GM18511 (cell line): ENCODE data around the gene ACKR2.

Experiments used
- ATAC-seq: cut with Tn5 transposase; IDR thresholded peaks from one replicate; pipeline ENCODE4 v1.9.1; 2021; ENCODE audit warnings: mild to moderate bottlenecking, moderate library complexity; ENCODE audit not compliant: unreplicated experiment

ACKR2 gene

GRCh38 chr3:42829083-42829627, 19.9 kb downstream of the ACKR2 start:
- no peak for ATAC-seq

DNA sequence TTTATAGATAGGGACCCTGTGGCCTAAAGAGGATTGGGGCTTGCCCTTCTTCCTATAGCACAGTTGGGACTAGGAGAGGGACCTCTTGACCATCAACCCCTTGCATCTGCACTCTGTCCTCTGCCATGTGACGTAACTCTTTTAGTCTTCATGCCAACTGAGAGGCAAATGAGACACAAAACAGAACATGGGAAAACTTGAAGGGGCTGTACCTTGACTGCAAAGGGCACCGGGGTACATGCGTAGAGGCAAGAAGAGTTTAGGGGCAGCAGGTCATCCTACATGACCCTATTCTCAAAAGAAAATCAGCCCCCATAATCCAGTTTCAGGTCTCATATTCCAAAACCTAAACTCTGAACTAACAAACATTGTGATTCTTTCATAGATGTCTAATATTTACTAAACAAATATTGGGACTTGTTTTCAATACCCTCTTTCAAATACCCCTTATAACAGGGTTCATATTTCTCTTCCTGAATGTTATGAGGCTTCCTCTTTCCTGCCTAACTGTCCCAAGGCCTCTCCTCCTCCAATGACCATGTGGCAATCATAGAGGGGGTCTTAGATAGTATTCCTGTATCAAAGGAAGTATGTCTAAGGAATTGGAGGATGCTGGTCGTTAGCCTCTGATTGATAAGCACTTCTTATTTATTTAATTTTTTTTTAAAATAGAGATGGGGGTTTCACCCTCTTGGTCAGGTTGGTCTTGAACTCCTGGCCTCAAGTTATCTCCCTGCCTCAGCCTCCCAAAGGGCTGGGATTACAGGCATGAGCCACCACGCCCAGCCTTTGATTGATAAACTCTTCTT, 20.6 kb downstream of the ACKR2 start:
- no peak for ATAC-seq

DNA sequence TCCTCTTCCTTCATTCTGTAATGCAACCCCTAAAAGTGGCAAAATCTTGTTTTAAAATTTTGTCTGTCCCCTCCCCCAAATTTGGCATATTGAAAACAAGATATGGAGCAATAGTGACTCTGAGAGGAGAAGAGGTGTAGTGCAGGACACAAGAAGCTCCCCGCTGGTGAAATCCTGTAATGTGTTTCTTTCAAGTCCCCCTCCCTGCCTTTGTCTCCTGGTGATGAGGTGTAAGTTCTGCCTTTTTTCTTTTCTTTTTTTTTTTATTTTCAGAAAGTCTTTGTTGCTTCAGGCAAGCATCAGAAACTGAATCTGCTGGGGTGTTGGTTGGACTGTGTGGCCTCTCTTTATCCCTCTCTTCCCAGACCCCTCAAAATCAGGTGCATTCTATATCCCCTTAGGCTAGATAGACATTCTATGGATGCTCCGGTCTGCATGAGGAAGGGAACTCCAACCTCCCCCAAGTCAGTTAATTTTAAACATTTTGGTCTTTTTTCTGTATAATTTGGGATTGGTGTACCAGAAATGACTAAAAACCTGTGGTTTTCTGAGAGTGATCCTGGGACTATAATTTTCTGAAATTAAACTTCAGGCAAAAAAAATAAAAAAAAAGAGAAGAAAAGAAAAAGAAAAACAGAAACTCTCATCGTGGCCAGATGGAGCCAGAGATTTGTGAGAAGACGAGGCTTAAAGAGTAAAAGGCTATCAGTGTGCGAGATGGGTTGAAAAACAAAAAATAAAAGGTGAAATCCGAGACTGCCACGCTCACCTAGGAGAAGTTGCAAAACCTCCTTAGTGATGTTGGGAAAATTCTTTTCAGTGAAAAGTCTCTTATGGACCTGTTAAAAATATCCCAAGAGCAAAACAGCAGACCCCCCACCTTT, 21.4 kb downstream of the ACKR2 start:
- no peak for ATAC-seq

DNA sequence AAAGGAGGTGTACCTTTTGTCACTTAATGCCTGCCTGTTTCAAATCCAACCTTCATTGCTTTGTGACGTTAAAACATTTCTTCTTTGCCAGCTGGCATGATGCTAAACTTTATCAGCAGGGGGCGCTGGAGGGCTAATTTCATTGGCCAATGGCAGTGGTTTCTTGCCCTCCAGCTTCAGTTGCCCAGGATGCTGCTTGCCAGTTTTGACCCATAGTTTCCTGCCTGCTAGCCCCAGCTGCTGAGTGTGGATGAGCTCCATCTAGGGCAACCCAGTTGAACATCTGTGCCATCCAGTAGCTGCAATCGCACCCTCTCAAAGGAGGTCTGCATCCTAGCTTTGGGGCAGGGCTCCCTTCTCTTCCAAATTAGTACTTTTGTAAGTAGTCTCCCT, 22.1 kb downstream of the ACKR2 start:
- no peak for ATAC-seq

- no peak for ATAC-seq
These were observed 27.2 kb downstream of the ACKR2 start for GRCh38 chr3:42836150-42837123.

DNA sequence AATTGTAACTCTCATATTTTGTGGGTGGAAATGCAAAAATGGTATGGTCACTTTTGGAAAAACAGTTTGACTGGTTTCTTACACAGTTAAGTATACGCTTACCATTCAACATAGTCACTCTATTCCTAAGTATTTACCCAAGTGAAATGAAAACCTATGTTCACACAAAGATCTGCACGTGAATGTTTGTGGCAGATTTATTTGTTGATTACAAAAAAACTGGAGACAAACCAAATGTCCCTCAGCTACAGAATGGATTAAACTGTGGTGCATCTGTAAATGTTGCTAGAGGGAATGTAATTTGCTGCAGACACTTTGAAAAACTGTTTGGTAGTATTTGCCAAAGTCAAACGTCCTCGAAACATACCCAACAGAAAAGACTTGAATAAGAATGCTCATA, 29.3 kb downstream of the ACKR2 start:
- ATAC-seq = no peak

DNA sequence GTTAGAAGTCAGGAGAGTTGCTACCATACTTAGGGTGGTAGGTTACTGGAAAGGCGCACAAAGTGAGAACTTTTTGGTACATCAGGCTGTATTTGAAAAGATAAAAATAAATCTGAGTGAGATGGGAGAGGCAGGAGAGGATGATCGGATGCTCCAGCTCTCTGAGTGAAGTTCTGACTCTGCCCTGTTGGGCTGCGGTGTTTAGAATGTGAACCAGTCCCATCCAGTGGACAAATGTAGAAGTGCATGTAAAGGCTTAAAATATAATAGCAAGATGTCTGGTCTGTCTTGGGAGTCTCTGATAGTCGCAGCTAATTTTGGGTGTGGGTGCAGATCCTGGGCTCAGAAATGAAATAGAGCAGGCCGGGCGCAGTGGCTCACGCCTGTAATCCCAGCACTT, 30.4 kb downstream of the ACKR2 start:
- ATAC-seq = peak; percentile 94

DNA sequence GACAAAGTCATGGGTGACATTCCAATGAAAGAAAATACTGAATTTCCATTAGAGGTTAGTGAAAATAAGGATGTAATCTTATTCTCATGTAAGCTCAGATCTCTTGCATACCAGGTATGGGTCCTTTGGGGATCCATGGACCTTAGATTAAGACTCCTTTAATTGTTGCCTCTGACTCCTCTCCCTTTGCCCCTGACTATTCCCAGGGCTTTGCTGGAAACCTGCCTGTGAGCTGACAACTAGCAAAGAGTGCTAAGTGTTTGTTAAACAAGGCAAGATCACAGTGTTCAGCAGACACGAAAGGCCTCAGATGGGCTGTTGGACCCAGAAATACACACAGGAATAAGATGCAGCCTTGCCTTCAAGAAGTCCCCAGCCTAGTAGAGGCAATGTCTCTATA, 32.1 kb downstream of the ACKR2 start:
- ATAC-seq = no peak

DNA sequence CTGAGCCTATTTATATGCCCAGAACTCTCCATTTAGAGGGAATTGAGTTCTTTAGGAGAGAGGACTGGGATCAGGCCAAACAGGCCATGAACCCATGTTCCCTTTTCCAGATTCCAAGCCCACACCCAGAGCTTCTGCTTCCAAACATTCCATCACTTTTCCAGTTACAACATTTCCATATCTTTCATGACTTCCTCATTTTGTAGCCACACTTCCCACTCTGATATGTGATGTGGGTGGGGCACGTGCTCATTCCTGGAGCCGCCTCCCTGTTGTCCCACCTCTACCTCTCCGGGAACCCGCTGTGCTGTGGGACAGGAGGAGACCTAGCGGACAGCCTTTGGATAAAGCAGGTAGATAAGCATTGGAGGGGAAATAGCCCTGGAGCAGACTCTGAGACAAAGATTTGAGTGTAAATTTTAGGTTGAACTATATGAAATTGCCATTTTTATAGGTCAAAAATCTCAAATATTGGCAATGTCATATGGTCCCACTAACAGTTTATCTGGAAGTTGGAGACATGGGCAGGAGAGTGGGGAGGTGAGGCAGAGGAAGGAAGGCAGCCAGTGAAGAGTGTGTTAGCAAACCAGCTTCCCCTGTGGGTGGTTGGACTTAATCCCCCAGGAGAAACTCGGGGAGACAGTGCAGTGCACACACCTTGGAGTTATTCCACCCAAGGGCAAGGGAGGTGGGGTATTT, 34.6 kb downstream of the ACKR2 start:
- ATAC-seq = no peak

DNA sequence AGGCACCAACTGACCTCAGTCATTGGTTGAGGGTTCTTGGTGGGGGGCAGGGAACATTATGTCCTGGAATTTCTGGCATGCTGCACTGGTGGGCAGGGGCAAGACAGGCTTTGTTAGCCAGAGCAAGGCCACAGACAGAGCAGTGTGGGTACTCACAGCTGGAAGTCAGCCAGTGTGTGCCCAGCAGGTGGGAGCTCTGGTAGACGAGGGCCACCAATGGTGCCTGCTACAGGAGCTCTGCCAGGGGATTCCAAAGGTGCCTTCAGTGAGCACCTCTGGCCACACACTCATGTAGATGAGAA, 35.1 kb downstream of the ACKR2 start:
- no peak for ATAC-seq

GRCh38 chr3:42844815-42845214, 35.6 kb downstream of the ACKR2 start:
- no peak for ATAC-seq

GRCh38 chr3:42846685-42847522, 37.7 kb downstream of the ACKR2 start:
- ATAC-seq = peak; percentile 76

GRCh38 chr3:42847731-42848130, 38.5 kb downstream of the ACKR2 start:
- ATAC-seq = no peak

DNA sequence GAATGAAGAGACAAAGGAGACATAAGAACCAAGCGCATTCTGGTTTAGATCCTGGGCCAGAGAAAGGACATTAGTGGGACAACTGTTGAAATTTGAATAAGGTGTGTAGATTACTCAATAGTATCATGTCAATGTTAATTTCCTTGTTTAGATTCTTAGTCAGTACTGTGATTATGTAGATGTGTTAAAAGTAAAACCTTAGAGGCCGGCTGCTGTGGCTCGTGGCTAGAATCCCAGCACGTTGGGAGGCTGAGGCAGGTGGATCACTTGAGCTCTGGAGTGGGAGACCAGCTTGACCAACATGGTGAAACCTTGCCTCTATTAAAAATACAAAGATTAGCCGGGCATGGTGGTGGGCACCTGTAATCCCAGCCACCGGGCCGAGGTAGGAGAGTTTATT, 39.8 kb downstream of the ACKR2 start:
- no peak for ATAC-seq

DNA sequence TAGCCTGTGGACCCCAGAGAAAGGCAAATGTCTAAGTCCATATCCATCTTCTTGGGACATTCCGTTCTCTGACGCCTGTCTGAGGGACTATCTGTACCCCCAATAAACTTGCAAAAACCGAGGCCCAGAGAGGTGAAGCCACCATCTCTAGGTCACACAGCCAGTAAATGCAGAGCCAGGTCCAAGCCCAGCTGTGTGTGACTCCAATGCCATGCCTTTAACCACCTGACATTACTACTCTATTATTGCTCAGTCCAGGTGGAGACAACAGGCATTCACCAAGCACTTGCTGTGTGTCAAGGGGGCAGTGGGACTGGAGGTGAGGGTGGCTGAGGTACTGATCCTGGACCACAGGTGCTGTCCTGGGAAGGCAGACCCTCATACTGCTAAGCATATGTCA, 41.0 kb downstream of the ACKR2 start:
- ATAC-seq = no peak

- no peak for ATAC-seq
These were observed 42.1 kb downstream of the ACKR2 start for GRCh38 chr3:42851228-42851834.

- ATAC-seq = no peak
These were observed 43.2 kb downstream of the ACKR2 start for GRCh38 chr3:42852441-42852840.

DNA sequence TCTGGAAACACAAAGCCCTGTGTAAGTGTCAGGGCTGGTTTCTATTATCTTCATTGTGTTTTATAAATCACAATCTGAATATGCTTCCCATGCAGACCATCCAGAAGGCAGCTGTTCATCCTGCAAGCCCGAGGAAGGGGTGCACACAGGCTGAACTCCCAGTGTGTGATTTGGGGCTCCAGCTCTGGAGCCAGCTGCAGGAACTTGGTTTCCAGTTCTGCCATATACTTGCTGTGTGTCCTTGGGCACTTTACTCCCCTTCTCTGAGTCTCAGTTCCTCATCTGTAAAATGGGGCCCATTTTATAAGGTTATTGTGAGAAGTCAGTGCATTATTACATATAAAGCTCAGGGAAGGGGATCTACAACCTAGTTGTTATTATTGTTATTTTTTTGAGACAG, 43.8 kb downstream of the ACKR2 start:
- no peak for ATAC-seq

- ATAC-seq = no peak
These were observed 44.6 kb downstream of the ACKR2 start for GRCh38 chr3:42853739-42854302.
